ENCODE data around the gene UBE2Z.

The UBE2Z gene

DNA sequence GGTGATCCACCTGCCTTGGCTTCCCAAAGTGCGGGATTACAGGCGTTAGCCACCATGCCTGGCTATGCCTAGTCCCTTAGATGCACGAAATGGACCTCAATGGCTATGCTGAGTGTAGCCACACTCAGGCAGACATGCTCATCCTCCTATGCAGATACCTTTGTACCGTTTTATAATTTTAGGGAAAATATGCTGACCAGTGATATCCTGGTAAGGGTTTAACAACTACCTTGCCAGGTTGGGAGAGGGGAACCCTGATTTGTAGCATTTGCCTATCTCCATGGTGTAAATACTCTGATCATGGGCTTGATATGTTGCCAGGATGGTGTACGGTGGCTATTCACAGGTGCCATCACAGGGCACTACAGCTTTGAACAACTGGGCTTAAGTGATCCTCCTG lies 43.4 kb downstream of the UBE2Z start:
- H3K36me3 ChIP-seq, result no peaks in the 10 kb centered on the region
- TF ChIP-seq, protein P1, sequence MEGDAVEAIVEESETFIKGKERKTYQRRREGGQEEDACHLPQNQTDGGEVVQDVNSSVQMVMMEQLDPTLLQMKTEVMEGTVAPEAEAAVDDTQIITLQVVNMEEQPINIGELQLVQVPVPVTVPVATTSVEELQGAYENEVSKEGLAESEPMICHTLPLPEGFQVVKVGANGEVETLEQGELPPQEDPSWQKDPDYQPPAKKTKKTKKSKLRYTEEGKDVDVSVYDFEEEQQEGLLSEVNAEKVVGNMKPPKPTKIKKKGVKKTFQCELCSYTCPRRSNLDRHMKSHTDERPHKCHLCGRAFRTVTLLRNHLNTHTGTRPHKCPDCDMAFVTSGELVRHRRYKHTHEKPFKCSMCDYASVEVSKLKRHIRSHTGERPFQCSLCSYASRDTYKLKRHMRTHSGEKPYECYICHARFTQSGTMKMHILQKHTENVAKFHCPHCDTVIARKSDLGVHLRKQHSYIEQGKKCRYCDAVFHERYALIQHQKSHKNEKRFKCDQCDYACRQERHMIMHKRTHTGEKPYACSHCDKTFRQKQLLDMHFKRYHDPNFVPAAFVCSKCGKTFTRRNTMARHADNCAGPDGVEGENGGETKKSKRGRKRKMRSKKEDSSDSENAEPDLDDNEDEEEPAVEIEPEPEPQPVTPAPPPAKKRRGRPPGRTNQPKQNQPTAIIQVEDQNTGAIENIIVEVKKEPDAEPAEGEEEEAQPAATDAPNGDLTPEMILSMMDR (IDR thresholded peaks at IDR 0.05), result no peak
- H3K4me3 ChIP-seq (ENCODE audit: low read depth in 1 of 2, low read length in 1 of 2), result no peak overlapping the region
- H3K27me3 ChIP-seq, result peaks cover 65% of the 10 kb centered on the region
- no peak overlapping the region for H3K27ac ChIP-seq
- H3K9me3 ChIP-seq, result no peaks in the 10 kb centered on the region
- H3K4me1 ChIP-seq (ENCODE audit: control insufficient read depth in 1 of 2, insufficient read depth in 1 of 2, low read depth in 1 of 2, low read length in 1 of 2), result no peaks in the 10 kb centered on the region

DNA sequence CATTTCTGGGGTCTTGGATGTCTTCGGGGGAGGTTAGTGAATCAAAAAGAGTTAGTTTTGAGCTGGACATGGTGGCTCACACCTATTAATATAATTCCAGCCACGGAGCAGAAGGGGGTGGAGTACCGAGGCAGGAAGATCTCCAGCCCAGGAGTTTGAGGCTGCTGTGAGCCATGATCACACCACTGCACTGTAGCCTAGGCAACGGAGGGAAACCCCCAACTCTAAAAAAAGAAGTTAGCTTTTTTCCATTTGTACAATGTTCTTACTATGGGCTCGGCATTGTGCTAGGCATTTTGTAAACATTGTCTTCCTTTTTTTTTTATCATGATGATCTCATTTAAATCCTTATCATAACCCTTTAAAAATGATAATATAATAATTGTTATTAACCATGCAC lies 44.7 kb downstream of the UBE2Z start:
- Histone ChIP-seq H3K4me3 (ENCODE audit: low read depth in 1 of 2, low read length in 1 of 2) (no peak overlapping the region), H3K9me3 (no peaks in the 10 kb centered on the region), H3K27me3 (peaks cover 52% of the 10 kb centered on the region), H3K27ac (no peak overlapping the region), H3K36me3 (no peaks in the 10 kb centered on the region), H3K4me1 (ENCODE audit: control insufficient read depth in 1 of 2, insufficient read depth in 1 of 2, low read depth in 1 of 2, low read length in 1 of 2) (no peaks in the 10 kb centered on the region)
- TF ChIP-seq, protein P1 (IDR thresholded peaks at IDR 0.05), result no peak

DNA sequence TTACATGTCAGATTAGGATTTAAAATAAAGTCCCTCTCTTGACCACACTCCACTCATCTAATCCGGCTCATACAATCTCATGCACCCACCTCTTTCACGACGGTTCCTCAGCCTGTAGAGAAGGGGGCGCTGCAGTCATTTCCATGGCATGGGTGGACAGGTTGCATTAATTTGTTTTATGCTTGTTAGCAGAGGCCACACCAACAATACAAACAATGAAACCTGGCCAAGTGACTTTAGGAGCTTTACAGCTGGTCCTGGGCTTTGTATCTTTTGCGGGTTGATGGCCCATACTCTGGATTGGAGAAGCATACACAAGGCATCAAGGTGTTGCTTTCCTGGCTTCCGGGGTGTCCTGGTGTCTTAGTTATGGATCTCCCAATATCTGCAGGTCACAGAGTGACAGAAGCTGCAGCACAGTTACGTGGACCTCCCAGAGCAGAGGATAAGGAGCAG lies 46.1 kb downstream of the UBE2Z start:
- Histone ChIP-seq H3K27ac (no peak overlapping the region), H3K4me1 (ENCODE audit: control insufficient read depth in 1 of 2, insufficient read depth in 1 of 2, low read depth in 1 of 2, low read length in 1 of 2) (no peaks in the 10 kb centered on the region), H3K9me3 (no peaks in the 10 kb centered on the region), H3K4me3 (ENCODE audit: low read depth in 1 of 2, low read length in 1 of 2) (no peak overlapping the region), H3K27me3 (peaks cover 51% of the 10 kb centered on the region), H3K36me3 (no peaks in the 10 kb centered on the region)
- TF ChIP-seq, protein P1 (IDR thresholded peaks at IDR 0.05), result no peak

DNA sequence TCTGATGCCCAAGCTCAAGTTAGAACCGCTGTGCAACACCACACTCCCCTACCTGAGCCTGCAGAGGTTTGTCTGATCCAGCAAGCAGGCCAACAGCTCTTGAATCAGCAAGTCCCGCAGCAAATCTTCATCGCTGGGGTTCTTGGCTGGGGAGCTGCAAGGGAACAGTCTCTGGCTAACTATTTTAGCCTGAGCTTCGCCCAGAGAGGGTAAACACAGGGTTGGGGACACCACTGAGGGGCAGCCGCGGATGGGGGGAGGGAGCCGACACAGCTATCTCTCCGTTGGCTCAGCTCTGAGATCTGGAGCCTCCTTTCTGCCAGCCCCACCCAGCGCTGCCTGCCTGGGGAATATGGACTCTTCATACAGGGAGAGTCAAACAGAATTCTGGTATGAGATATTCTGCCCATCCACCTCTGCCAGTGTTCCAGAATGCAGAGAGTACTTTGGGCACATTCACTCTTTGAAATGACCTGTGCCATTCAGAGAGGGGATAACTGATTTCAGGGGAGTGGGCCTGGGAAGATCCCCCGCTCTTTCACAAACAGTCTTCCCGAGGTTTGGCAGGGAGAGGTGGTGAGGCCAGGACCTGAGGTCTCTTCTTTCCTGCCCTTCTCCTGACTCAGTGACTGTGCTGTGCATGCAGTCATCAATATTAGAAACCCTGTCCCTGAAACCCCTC lies 52.8 kb downstream of the UBE2Z start:
- Histone ChIP-seq H3K9me3 (no peaks in the 10 kb centered on the region), H3K27me3 (peaks cover 41% of the 10 kb centered on the region), H3K27ac (no peak overlapping the region), H3K36me3 (no peaks in the 10 kb centered on the region), H3K4me3 (ENCODE audit: low read depth in 1 of 2, low read length in 1 of 2) (no peak overlapping the region), H3K4me1 (ENCODE audit: control insufficient read depth in 1 of 2, insufficient read depth in 1 of 2, low read depth in 1 of 2, low read length in 1 of 2) (no peaks in the 10 kb centered on the region)
- TF ChIP-seq, protein P1 (IDR thresholded peaks at IDR 0.05), result no peak

DNA sequence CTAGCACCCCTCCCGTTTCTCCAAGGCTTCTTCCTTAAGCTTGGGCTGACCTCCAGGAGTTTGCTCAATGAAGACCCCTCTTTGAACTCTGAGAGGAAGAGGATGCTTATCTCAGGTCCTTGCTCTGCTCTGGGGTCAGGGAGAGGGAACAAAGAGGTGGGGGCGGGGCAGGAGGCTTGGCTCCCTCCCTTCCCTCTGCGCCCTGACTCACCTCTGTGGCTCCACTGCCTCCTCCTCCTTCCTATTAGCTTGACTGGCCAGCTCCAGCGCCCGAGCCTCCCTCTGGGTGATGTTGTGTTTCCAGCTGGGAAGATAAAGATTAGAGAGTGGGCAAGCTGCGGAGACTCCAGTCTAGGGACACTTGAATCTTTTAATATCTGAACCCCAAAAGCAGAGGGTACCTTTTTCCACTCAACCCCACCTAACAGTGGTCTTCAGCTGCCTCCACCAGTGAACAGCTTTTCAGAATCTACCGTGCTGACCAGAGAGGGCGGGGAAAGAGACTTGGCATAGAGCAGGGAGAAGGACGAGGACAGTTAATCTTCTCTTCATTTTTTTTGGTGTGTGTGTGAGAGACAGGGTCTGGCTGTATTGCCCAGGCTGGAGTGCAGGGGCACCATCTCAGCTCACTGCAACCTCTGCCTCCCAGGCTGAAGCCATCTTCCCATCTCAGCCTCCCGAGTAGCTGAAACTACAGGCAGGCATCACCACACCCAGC lies 53.5 kb downstream of the UBE2Z start:
- Histone ChIP-seq H3K27me3 (peaks cover 44% of the 10 kb centered on the region), H3K27ac (no peak overlapping the region), H3K4me1 (ENCODE audit: control insufficient read depth in 1 of 2, insufficient read depth in 1 of 2, low read depth in 1 of 2, low read length in 1 of 2) (no peaks in the 10 kb centered on the region), H3K36me3 (no peaks in the 10 kb centered on the region), H3K9me3 (no peaks in the 10 kb centered on the region), H3K4me3 (ENCODE audit: low read depth in 1 of 2, low read length in 1 of 2) (no peak overlapping the region)
- TF ChIP-seq, protein P1 (IDR thresholded peaks at IDR 0.05), result no peak

Data from neutrophil (primary cell).